ENCODE data around the gene CD14.
"Not testable (repeated sequence)": the region's sequence is repeated elsewhere in the genome, so short reads cannot be mapped to it uniquely, and the experiment has no call there.

The CD14 gene

DNA sequence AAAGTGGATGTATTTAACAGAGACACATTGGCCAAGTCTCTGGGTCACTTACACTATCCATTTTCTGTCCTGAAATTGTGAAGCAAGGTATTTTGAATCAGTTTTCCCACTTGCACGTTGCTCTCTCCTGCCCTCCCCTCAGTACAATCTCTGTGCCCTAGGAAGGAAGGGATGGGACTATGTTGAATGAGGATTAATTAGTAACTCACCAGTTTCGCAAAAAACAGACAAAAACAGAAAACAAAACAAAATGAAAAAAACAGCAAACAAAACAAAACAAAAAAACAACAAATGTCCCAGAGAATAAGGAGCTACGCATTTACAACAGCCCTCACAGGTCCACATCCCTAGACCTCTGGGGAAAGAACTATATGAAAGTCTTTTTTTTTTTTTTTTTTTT lies 1.1 kb upstream of the CD14 start:
- no peak for DNase-seq

DNA sequence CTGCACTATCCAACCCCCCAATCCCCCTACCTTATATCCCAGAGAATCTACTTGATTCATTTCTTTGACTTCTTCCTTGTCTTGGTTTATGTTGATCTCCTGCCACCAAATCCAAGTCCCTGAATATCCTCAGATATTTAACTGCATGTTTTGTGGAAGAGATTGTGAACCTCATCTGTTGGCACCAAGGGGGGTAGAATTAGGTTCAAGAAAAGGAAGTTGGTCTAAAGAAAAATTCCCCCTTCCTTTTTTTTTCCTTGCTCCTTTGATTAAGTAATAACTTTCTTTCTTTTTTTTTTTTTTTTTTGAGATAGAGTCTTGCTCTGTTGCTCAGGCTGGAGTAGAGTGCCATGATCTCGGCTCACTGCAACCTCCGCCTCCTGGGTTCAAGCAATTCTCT lies 526 bp upstream of the CD14 start:
- no peak for DNase-seq

DNA sequence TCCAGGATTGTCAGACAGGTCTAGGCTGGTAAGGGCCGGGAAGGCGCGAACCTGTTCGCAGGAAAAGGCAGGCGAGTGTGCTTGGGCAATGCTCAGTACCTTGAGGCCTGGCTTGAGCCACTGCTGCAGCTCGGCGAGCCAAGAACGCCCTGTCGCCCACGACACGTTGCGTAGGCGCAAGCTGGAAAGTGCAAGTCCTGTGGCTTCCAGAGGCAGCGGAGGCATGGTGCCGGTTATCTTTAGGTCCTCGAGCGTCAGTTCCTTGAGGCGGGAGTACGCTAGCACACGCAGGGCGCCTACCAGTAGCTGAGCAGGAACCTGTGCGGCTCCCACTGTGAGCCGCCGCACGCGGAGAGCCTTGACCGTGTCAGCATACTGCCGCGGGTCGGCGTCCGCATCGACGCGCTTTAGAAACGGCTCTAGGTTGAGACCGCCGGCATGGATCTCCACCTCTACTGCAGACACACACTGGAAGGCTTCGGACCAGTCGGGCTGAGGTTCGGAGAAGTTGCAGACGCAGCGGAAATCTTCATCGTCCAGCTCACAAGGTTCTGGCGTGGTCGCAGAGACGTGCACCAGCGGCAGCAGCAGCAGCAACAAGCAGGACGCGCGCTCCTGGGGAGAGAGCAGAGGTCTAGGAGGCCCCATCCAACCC lies 482 bp downstream of the CD14 start:
- peak; percentile 66 for DNase-seq

DNA sequence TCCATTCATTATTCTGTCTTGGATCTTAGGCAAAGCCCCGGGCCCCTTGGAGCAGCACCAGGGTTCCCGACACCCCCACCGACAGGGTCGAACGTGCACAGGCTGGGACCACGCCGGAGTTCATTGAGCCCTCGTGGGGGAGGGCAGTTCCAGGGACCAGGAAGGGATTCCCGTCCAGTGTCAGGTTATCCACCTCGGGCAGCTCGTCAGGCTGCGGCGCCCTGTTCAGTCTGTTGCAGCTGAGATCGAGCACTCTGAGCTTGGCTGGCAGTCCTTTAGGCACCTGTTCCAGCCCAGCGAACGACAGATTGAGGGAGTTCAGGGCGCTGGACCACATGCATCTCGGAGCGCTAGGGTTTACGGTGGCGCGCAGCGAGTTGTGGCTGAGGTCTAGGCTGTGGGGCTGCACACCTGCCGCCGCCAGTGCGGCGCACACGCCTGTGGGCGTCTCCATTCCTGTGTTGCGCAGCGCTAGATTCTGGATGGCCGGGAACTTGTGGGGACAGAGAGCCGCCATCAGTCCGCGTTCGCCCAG lies 1.1 kb downstream of the CD14 start:
- peak; percentile 60 for DNase-seq

DNA sequence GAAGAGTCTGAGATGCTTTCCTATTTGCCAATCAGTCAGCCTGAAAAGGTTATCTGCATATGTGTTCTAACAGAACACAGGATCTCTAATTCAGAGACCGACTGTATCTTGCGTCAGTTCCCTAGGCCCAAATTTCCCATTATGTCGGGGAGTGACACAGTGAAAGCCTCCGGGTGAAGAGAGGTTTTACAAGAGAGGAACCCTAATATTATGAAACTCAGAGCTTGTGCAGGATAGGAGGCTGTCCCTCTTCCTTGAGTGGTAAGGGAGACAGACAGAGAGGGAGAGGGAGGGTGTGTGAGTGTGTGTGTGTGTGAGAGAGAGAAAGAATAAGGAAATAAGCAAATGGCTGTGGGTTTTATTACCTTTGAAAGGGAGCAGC lies 1.9 kb downstream of the CD14 start:
- DNase-seq = no peak

DNA sequence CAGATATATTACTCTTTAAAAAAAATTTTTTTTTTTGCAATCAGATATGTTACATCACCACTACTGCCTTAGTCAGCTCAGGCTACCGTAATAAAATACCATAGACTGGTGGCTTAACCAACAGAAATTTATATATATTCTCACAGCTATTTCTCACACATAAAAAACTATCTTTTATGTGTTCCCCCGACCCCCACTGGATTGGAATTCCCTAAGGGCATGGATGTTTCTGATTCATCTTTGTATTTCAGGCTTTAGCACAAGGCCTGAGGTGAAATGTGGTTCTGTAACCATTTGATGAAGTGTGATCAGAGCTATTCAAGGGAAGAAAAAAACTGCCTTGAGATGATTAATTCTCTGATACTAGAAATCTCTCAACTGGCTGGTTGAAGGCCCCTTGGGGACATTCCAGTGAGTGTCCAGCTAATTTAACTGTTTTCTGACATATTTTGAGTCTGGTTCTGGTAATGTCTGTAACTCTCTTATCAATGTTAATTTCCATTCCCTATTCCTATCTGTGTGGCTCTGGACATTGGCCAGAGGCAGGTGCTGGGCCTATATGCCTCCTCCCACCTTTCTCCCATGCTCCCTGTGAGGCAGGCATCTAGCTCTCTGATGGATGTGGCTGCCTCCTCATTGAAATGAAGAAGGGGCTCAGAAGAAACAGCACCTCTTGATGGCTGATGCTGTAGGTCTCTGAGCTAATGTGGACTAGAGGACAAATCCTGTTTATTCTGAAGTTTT lies 2.5 kb downstream of the CD14 start:
- DNase-seq = no peak

DNA sequence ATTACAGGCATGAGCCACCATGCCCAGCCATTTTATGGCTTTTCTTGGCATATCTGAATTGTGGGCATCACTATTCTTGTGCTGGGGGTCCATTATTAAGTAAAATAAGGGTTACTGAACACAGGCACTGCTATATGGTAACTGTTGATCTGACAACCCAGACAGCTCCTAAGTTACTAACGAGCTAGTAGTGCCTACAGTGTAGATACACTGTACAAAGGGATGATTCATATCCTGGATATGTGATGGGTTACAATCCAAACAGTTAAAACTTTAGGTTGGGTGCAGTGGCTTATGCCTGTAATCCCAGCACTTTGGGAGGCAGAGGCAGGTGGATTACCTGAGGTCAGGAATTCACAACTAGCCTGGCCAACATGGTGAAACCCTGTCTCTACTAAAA lies 4.3 kb downstream of the CD14 start:
- no peak for DNase-seq

DNA sequence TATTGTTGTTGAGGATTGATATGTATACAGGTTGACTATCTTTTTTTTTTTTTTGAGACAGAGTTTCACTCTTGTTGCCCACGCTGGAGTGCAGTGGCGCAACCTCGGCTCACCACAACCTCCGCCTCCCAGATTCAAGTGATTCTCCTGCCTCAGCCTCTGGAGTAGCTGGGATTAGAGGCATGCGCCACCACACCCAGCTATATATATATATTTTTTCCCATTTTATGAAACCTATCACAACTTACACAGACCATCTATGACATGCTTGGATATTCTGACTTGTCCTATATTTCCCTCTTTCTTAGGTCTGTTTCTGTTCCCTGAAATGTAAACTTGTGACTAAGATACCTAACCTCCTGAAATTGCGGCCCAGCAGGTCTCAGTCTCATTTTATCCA lies 5.0 kb downstream of the CD14 start:
- DNase-seq = no peak

DNA sequence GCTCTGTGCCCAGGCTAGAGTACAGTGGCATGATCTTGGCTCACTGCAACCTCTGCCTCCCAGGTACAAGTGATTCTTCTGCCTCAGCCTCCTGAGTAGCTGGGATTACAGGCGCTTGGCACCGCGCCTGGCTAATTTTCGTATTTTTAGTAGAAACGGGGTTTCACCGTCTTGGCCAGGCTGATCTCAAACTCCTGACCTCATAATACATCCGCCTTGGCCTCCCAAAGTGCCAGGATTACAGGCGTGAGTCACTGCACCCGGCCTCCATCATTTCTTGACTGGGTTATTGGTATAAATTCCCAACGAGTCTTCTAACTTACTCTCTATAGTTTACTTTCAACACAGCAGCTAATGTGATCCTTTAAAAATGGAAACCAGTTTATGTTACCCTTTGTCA lies 8.1 kb downstream of the CD14 start:
- DNase-seq = not testable (repeated sequence)

DNA sequence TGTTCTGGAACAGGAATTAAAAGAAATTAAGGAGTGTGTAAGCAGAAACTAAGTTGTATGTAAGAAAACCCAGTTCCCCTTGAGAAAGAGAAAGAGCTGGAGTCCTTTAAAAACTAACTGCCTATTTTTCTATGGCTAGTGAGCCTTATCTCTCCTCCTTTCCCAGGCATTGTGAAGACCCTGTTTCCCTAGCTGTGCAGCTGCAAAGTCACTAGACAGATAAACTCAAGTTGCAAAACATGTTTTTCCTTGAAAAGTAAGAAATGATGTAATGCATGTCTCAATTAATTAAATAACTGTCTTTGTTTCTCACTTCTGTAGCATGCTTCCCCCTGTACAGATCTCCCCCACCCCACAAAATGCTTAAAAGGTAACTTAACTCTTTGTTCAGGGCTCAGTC lies 9.9 kb downstream of the CD14 start:
- DNase-seq = not testable (repeated sequence)

DNA sequence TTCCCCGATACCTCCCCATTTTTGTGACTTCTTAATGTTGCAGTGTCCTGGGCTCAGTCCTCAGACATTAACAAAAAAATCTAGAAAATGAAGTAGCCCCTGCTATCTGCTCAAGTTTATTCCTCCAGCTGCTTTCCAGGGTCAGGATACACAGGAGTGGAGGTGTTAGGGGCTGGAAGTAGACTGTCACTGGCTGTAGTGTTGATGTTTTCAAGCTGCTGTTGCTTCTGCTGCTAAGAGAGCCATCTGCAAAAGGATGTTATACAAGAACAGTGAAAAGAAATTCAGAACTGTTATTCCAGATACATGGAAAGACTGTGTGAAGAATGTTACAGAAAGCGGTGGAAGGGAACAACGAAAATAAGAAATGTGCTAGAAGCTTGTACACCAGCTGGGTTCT lies 10.7 kb downstream of the CD14 start:
- no peak for DNase-seq

DNA sequence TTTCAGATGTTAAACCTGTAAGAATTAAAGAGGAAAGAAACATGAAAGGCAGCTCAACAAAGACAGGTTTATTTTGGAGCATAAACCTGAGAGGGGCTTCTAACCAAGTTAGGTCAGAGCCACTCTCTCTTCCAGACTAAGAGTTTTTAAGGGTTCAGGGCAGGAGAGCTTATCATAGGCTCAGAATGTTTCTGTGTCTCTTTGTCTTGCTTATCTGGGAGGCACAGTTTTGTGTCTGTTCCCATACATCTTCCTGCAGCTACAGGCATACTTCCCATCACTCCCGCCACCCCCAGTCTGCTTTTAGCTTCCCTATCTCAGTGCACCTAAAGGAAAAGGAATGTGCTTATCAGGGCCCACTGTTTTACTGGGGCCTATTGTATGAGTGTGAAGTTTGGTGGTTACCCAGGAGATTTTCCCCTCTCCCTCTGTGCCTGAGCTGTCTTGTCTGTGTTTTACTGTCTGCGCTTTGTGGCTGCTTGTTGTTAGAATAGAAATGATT lies 21.9 kb downstream of the CD14 start:
- no peak for DNase-seq

DNA sequence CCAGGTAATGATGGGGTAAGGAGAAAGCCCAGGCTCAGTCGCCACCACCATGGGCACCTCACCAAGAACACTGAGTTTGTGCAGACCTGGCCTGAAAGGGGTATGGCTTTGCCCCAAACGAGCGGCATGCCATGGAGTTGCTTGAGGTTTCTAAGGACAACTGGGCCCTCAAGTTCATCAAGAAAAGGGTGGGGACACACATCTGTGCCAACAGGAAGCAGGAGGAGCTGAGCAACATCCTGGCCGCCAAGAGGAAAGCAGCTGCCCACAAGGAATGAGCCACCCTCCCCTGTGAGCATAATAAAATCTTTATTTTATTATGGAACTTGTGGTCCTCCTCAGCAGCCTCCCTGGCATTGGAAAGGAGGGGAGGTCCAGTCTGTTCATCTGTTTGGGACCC lies 23.8 kb downstream of the CD14 start:
- no peak for DNase-seq

DNA sequence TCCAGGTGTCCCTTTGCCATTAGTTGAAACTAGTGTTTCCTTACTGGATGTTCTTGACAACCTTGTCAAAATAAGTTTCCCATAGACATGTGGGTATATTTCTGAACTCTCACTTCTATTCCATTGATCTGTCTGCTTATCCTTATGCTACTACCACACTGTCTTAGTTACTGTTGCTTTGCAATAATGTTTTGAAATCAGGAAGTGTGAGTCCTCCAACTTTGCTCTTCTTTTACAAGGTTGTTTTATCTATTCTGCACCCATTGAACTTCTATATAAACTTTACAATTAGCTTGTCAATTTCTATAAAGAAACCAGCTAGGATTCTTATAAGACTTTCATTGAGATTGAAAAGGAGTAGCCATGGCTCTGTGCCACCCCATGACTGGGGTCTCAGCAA lies 24.3 kb downstream of the CD14 start:
- DNase-seq = no peak

DNA sequence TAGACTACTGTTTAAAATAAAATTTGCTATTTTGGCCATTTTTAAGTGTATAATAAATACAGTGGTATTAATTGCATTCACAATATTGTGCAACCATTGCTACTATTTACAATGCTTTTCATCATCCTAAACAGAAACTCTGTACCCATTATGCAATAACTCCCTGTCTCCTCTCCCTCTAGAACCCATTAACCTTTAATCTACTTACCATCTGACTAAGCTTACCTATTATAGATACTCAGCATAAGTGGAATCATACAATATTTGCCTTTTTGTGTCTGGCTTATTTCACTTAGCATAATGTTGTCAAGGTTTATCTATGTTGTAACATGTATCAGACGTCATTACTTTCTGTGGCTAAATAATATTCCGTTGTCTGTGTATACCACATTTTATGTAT lies 25.9 kb downstream of the CD14 start:
- DNase-seq = no peak

DNA sequence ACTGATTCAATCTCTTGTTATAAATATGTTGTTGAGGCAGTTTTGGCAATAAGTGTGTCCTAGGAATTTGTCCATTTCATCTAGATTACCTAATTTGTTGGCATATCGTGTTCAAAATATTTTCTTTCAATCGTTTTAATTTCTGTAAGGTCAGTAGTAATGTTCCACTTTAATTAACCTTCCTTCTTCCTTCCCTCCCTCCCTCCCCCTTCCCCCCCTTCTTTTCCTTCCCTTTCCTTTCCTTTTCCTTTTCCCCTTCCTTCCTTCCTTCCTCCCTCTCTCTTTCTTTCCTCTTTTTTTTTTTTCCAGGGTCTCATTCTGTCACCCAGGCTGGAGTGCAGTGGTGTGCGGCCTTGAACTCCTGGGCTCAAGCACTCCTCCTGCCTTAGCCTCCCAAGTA lies 27.1 kb downstream of the CD14 start:
- no peak for DNase-seq

DNA sequence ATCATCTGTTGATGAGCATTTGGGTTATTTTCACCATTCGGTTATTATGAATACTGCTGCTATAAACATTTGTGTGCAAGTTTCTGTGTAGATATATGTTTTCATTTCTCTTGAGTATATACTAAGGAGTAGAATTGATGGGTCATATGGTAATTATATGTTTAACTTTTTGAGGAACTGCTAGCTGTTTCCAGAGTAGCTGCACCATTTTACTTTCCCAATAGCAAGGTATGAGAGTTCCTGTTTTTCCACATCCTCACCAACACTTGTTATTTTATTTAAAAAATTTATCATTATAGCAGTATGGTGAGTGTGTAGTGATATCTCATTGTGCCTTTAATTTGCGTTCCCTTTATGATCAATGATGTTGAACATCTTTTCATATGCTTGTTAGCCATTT lies 29.2 kb downstream of the CD14 start:
- no peak for DNase-seq

DNA sequence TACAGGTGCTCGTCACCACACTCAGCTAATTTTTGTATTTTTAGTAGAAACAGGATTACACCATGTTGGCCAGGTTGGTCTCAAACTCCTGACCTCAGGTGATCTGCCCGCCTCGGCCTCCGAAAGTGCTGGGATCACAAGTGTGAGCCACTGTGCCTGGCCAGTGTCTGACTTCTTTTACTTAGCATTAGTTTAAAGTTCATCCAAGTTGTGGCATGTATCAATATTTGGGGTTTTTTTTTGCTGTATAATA lies 29.6 kb downstream of the CD14 start:
- not testable (repeated sequence) for DNase-seq

DNA sequence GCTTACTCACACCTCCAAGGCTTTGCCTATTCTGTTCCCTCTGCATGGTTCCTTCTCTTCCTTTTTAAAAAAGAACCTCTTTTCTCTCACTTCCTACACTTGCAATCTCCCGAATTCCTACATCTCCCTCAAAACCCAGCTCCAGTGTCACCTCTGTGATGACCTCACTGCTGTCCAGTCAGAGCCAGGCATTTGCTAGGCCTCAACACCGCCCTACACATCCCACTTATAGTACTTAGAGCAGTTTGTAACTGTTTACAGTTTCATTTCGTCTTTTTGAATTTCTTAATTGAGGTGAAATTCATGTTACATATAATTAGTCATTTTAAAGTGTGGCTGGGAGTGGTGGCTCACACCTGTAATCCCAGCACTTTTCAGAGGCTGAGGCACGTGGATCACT lies 30.8 kb downstream of the CD14 start:
- no peak for DNase-seq

DNA sequence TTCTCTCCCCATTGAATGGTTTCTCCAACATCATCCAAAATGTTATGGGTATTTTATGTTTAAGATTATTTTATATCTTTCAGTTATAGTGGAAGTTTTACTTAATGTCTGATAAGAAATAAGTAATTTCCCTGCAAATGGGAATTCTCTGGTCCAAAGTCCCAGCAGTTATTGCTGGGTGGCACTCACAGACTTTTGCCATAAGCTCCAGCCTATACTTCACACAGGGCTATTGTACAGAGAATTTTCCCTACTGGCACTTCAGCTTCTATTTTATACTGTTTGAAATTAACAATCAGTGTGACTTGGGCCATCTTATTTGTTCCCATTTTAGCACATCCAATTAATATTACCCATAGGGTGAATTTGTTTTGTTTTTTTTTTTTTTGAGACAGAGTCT lies 32.9 kb downstream of the CD14 start:
- DNase-seq = no peak

DNA sequence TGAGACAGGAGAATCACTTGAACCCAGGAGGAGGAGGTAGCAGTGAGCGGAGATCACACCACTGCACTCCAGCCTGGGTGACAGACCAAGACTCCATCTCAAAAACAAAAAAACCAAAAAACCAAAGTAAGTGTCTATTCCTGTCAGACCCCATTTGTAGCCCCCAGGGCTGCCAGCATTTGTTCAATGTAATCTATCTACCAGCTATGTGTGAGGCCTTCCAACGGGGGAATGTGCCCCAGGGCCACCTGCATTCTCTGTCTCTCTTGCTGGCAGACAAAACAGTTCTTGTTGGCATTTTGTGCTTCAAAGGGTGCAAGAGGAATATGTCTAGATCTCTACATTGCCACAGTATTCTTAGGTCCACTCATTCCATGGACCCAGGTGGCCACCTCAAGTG lies 34.1 kb downstream of the CD14 start:
- DNase-seq = no peak

DNA sequence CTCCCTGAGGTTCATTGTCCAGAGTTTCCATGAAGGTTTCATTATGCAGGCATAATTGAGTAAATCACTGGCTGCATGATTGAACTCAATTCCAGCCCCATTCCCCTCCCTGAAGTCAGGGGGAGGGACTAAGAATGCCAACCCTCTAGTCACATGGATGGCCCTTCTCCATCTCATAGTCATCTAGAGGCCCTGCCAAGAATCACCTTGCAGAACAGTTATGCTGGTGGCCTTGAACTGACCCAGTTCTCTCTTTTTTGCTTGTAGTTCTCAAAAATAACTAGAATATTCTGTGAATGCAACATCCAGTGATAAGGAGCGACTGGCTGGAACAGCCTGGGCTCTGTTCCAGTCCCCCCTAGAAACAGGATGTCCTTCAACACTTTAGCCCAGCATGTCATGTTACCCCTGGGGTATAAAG lies 36.6 kb downstream of the CD14 start:
- no peak for DNase-seq

DNA sequence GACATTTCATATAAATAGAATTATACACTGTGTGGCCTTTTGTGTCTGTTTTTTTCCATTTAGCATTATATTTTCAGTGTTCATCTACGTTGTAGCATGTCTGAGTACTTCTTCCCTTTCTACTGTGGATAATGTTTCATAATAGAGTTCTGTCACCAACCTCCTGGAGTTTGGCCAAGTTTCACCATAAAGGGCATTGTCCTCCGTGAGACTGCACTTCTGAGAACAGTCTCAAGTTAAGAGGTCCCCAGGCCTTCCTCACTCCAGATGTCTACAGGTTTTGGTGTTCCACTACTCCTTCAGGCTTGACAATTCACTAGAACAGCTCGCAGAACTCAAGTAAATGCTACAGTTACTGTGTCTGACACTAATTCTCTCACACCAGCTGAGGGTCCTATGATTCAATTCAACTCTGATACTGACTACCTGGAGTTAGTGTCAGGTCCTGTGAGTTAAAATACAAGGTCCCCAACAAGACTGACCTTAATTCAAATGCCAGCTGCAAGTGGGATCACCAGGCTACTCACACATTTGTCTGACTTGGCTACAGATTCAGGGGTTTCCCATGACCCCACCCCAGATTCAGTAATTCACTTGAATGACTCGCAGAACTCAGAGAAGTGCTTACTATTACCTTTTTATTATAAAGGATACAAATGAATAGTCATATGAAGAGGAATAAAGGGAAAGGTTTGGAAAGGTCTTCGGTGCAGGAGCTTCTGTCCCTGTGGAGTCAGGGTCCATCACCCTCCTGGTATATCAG lies 37.3 kb downstream of the CD14 start:
- no peak for DNase-seq

DNA sequence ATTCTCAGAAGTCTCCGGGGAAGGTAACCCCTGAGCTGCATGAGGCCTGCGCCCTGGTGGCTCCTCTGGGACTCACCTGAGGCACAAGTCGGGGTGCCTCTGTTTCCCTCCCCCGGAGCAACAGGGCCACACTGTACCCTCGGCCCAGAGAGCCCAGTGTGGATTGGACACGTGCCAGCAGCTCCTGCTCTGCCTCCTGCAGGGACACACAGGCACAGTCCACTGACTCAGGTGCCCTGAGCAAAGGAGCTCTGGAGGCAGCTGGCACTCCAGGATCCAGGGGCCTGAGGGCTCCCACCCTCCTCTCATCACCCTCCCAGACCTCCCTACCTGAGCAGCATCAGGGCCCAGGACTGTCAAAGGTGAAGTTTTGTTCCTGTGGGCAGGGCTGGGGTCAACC lies 38.8 kb downstream of the CD14 start:
- no peak for DNase-seq

All from CD4-positive, alpha-beta T cell treated with Interleukin-17A for 4 hours (primary cell).